NCI-H226 (cell line): Measurements from ENCODE around the gene C4orf50.

ENCODE experiments used
- DNase-seq: peaks from one replicate; pipeline ENCODE4 v3.0.0-alpha.2; 2015

C4orf50 gene

DNA sequence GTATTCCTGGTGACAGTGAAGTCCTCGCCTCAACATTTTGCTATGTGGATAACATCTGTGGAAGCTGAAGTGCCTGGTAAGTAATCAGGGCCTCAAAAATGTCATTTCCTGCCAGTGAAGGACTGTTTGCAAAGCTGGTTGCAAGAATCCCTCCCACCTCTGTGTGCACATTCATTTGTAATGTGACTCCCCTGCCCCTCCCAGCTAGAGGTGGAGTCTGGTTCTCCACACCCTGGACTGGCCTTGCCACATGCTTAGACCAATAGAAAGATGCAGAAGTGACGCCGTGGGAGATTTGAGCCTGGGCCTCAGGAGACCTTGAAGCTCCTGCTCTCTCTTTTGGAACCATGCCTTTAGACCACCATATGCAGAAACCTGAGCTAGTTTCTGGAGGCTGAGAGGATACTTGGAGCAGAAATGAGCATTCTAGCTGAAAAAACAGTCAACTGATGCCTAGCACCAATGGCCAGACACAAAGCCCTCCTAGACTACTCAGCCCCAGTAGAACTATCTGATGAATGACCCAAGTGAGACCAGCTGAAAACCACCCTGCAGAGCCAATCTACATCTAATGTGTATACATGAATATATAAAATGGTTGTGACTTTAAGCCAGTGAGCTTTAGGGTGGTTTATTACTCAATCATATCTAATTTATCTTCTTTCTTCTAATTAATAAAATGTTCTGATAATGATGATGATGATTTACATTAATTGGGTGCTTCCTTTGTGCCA is 77.6 kb downstream of the C4orf50 start:
- peak; percentile 60 for DNase-seq

DNA sequence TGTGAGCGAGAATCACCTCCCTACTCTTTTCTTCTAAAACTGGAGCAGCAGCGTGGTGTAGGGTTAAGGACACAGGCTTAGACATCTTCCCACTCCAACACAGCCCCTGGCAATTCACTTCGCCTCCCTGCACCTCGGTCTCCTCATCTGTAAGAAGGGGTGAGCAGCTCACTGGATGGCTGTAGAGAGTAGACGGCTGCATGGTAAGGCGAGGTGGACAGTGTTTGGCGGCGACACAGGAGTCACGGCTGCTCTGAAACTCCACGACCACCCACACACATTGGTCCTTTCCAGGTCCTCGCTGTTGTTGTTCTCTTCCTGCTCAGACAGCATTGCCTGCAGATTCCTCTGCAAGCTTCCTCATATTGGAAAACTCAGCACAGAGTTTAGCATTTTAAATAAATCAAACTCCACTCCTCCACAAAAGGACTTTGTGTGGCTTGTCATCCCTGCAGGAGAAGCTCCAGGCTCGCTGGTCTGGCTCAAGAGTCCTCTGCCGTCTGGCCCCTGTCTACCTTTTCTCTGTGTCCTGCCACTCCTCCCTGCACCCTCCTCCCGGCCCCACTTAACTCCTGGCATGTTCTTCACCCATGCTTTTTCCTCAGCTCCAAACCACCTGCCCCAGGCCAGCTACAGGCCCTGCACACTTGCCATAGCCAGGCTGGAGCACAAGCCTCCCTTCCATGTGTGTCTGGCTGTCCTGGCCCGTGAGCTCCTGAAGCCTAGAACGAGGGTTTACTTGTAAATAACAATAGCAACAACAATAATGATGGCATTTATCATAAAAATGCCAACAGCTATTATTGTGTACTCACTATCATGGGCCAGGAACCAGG is 84.0 kb downstream of the C4orf50 start:
- no peak for DNase-seq

GRCh38 chr4:5933116-5933515 is 85.1 kb downstream of the C4orf50 start:
- DNase-seq, result no peak

DNA sequence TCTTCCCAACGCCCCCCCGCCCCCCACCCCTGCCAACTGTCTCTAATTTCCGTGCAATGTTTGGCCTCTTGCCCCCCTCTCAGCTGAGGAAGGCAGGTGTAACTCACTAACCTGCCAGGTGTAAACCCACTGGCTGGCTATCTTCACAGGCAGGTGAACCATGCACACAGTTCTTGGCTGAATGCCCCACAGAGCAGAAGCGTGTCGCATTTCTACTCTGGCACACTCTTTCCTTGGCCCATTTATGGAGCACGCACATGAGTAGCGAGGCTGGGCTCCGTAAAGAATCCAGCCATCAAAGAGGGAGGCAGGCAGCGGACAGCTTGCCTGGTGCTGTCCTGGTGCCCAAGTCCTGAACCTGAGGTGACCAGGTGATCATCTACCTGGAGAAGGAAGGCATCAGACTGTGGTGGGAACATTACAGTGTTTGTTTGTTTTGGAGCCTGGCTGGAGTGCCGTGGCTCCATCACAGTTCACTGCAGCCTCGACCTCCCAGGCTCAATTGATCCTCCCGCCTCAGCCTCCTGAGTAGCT is 86.1 kb downstream of the C4orf50 start:
- no peak for DNase-seq

DNA sequence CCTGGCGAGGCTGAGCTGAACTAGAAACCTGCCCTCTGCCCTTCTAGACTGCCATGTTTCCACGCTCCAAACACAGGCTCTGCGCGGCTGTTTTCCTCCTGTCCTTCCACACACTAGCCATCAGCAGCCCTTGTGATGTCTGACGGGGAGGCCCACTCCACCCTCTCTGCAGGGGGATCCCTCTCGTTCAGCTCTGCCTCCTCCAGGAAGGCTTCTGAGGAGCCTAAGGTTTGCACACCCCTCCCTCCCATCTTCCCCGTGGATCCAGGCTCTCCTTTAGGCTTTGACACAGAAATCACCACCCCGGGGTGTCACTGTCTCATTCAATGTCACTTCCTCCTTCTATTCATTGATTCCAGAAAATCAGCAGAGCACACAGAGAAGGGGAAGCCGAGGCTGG is 86.7 kb downstream of the C4orf50 start:
- no peak for DNase-seq

DNA sequence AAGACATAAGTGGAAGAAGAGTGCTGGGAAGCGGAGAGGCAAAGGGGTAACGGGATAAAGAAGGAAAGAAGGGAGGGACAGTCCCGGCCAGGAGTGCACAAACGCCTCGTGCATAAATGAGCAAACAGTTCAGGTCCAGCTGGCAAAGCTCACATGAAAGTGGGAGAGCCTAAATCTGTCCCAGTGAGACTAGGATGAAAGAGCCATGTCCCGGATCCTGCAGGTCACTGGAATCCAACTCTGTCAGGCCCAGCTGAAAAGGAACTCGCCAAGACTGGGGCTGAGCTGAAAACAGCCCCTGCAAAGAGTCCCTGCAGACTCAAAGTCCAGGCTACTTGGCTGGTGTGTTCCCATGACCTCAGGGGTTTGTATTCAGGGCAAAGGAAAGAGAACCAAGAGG is 87.4 kb downstream of the C4orf50 start:
- DNase-seq, result no peak

- no peak for DNase-seq
These were observed 87.8 kb downstream of the C4orf50 start for GRCh38 chr4:5930456-5930855.

DNA sequence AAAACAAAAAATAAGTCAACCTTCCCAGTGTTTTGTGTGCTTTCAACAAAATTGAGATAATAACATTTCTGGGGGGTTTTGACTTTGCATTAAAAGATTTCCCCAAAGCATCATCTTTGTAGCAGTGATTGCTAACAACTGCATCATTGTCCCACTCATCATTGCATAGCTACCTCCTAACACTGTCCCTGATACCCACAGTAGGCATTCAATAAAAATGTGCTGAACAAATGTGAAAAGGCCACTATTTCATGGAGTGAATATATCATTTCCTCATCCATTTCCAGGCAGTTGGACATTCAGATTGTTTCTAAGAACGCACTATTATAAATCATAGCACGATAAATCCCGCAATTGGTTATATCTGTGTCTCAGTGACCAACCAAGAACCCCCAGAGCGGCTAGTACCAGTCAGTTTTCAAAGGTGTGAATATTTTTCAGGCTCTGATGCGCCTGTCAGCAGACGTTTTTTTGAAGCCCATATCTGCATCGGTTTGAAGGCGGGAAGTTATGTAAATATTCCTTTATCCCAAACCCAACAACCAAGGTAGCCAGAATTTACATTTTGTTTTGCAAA is 89.3 kb downstream of the C4orf50 start:
- DNase-seq, result no peak

GRCh38 chr4:5928274-5928673 is 90.0 kb downstream of the C4orf50 start:
- DNase-seq, result no peak

DNA sequence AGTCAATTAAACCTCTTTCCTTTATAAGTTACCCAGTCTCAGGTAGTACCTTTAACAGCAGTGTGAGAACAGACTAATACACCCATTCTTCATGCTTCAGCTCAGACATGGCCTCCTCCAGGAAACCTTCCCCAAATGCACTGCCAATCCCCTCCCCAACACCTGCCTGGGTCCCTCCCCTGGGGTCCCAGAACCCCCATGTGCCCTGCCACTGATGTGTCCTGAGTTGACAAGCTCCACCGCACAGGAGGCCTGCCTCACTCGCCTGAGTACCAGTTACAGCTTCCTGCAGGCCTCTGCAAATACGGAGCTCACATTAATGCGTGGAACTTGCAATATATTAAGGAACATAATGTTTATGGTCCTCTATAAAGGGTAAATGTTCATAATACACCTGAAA is 90.5 kb downstream of the C4orf50 start:
- DNase-seq, result no peak

GRCh38 chr4:5927116-5927515 is 91.1 kb downstream of the C4orf50 start:
- DNase-seq, result no peak

DNA sequence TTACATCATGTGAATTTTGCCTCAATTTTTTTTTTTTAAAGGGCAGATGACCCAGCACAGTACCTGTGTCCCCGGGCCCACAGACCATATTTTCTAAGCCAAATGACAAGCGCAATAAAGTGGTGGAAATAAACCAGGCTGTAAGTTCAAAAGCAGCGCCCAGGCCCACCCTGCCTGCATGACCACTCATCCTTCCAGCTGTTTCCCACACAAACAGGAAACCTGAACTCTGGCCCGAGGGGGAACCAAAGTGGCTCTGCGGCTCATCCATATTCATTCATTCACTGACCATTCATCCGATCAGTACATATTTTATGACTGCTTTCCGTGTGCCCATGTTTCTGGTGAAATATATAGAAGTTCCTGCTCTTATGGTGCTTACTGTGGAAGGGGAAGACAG is 91.6 kb downstream of the C4orf50 start:
- no peak for DNase-seq

DNA sequence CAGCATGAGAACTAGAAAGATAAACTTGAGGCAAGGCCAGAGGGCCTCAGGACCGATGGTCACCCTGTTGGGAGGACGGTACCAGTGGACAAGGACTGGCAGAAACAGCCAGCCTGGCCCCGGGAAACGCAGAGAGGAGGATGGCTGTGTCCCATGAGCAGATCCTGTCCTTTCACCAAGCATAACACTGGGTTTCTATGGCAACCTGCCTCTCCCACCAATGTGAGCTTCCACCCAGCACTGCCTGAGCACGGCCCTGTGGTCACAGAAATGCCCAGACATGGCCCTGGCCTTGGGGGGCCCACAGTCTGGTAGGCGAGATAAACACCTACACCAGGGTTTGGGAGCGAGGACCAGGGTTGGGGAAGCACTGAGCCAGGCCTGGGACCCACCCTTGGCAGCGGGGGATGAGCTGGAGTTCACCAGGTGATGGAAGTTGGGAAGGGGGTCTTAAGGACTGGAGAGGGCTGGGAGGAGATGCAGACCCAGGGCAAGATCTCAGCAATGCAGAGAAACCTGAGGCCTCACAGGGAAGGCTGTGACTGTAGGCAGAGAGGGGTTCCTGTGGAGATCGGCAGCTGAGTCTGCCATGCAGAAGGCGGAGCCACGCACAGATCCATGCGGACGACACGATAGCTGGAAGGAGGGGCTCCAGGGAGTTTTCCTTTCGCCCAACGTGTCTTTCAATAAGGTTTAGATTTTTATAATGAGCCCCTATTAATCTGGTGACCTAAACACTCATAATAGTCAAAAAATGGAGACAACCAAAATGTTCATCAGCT is 92.6 kb downstream of the C4orf50 start:
- DNase-seq, result no peak

GRCh38 chr4:5924461-5925125 is 93.6 kb downstream of the C4orf50 start:
- DNase-seq, result no peak

DNA sequence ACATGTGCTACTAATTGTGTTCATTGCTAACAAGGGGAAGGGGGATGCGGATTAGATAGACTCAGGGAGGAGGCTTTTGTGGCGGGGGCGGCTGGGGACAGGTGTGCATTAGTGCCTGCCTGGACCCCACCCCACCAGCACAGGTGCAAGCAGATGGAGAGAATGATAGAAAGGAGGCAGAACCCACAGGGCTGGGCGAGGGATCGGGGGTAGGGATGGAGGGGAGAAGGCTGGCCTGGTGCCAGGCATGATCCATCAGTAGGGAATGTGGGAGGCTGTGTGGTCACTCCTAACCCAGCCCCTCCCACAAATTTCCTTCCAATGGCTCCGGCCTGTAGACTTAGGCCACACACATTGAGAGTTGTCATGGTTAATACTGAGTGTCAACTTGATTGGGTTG is 94.9 kb downstream of the C4orf50 start:
- no peak for DNase-seq

- DNase-seq, result no peak
These were observed 95.7 kb downstream of the C4orf50 start for GRCh38 chr4:5922556-5922955.

DNA sequence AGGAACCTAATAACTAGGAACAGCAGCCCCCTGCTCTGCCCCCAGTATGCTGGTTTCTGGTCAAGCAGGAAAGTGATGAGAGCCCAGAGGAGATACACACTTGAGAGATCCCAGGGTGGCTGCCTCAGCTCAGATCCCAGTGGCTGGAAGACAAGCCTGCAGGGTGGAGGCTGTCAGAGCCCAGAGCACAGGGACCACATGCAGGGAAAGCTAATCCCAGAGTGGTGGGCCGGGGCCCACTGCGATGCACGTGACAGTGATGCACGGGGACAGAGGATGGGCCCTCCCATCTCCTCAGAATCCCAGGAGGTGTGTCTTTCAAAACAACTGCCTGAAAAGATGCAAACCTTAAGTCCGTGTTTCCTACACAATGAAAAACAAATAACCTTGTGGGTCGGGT is 96.2 kb downstream of the C4orf50 start:
- no peak for DNase-seq

DNA sequence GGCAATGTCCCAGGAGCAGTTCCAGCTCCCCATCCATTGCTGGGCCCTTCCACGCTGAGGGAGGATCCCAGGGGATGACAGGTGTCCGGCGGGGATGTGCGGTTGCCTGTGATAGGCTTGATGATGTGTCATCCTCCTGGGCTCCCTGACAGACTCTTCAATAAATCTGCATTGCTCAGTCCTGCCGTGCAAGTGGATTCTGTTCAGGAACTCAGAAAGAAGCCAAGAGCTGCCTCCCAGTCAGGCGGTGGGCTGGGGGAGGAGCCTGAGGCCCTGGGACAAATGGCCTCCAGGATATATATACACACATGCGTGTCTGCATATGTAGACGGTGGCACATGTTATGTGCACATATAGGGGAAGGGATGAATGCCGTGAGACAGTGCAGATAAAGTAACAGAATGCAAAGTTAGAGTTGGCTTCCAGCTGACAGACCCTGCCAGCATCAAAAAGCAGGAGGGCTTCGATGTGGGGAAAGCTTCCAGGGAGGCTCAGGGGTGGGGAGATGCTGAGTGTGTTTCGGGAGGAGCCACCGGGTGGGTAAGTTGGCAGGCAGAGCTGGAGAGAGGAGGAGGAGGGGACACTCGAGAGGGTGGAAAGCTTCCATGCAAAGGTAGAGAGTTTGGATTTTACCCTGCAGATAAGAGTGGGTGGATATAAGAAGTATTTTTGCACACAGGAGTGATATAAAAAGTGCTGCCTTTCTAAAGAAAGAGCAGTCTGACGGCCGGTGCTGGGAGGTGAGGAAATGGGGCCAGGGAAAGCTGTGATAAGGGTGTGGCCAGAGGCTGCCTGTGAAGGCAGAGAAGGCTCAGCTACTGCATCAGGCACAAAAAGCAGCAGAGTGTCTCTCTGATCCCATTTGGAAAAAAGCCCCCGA is 96.9 kb downstream of the C4orf50 start:
- DNase-seq, result no peak

- no peak for DNase-seq
These were observed 98.7 kb downstream of the C4orf50 start for GRCh38 chr4:5919571-5919970.

- DNase-seq, result no peak
These were observed 99.2 kb downstream of the C4orf50 start for GRCh38 chr4:5919044-5919443.

DNA sequence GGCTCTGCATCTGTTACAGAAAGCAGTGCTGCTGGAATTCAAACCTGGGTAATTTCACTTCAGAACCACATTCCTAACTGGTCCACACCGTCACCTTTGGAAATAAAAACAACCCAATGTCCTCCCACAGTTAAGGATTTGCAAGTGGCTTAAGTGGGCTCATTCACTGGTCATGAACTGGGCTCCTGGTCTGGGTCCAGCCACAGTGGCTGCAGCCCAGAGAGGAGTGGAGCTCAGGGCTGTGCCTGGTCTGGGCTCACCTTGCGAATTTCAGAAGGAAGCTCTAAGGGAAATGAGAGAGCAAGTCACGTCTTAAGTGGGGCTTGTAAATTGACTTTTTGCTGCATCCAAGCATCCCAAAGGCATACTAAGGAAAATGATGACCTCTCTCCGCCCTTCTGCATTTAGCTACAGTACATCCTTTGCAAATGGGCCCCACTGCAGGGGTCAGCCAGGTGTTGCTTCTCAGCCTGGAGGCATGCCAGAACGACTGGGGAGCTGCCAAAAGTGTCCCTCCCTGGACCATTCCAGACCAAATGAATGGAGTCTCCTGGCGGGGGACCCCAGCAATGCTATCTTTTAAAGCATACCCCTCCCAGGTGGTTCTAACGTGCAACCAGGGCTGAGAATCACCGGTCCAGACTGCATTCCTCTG is 99.8 kb downstream of the C4orf50 start:
- no peak for DNase-seq
